GM19372 (cell line): Measurements from ENCODE around the gene GNB1L.

Experiments used
- ATAC-seq: cut with Tn5 transposase; IDR thresholded peaks from one replicate; pipeline ENCODE4 v1.9.1; 2021; ENCODE audit warnings: mild to moderate bottlenecking, low read depth, moderate library complexity; ENCODE audit not compliant: unreplicated experiment

Gene GNB1L

DNA sequence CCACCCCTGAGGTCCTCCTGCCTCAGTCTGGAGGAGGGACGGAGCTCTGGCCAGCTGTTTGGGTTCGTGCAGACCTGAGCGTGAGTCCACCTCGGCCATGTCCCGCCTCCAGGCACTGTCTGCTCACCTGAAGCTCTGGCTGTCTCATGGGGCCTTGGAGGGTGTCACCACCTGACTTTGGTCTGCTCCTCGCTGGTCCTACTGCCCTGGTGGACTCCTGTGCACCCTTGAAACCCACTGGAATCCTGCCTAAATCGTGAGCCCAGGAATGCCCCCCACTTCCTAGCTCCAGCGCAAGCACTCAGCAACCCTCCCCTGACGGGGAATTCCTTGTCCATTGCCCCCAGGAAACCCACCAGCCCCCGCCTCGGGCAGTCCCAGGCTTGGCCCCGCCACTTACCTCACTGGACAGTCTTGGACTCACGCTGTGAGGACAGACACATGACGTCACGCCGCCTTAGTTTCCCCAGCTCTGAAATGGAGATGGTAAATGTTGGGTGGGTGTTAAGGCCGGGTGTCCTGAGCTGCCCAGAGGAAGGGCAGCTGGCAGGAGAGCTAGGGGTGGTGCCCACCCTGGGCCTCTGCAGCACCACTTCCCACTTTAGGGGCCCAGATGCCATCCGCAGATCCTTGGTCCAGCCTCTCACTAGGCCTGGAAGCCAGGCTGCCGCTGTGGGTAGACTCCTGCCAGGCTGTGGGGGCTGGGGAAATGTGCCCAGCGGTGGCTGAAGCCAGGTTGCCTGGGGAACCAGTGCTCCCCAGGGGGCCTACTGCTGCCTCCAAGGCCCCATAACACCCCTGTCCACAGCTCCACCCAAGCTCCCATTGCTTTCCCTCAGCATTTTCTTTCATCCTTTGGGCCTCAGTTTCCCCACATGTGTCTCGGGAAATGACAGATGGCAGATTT, 112.3 kb downstream of the GNB1L start:
- ATAC-seq: no peak

DNA sequence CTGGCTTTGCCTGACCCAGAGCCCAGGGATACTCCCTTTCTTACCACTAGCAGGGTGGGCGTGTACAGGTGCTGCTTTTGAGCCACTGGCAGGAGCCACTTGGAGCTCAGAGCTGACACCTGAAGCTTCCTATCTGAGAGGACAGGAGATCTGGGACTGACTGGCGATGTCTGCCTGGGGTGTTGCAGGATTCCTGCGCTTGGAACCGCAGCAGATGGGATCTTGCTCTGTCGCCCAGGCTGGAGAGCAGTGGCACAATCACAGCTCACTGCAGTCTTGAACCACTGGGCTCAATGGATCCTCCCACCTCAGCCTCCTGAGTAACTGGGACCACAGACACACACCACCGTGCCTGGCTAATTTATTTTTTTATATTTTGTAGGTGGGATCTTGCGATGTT, 113.6 kb downstream of the GNB1L start:
- no peak for ATAC-seq

DNA sequence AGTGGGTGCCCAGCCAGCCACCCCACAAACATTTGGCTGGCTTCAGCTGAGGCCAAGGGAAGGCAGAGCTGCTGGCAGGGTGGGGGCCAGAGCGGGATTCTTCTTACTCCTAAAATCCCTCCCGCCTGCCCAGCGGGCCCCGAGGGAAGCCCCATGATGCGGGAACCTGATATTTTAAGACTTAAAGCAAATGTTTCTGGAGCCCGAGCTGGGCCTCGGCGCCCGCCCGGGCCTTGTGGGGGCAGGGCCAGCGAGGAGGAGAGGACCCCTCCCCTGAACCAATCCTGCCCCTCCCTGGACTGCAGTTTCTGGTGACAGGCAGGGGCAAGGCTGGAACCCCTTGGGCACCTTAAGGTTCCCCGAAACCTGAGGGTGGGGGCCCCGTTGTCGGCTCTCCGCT, 114.1 kb downstream of the GNB1L start:
- ATAC-seq: no peak

DNA sequence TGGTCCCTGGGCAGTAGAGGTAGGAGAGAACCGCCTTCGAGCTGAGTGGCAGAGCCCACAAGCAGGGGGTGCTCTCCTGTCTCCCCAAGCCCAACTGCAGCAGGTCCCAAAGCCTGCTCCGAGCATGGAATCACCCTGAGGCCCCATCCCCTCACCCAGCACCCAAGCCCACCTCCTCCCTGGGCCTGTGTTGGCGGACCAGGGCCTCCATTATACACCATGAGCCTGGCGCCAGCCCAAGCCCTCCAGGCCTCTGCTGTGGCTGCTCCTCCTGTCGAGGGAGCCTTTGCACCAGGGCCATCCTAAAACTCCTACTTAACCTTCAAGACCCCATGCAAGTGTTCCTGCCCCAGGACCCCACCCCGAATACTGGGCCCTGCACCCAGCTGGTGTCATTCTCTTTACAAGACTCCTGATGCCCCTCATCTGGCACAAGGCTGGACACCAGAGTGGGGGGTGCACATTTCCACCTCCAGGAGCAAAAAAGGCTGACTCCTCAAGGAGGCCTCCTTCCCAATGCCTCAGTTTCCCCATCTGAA, 114.7 kb downstream of the GNB1L start:
- no peak for ATAC-seq

DNA sequence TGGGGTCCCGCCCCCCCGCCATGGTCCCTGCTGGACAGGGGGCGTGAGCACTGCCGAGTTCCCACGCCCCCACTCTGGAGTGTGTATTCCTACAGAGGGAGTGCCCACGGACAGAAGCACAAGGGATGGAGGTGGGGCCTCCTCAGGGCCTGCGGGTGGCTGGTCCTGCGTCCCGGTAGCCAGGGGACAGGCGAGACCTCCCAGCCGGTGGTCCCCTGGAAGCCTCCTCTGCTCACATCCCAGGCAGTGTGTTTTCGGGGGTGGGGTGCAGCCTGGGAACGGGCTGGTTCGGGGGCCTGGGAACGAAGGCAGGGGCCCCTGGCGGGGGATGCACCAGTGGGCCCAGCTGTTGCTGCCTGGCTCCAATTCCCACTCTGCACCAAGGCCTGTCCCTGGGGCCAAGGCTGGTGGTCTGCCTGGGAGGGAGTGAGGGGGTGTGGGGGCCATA, 115.2 kb downstream of the GNB1L start:
- no peak for ATAC-seq

DNA sequence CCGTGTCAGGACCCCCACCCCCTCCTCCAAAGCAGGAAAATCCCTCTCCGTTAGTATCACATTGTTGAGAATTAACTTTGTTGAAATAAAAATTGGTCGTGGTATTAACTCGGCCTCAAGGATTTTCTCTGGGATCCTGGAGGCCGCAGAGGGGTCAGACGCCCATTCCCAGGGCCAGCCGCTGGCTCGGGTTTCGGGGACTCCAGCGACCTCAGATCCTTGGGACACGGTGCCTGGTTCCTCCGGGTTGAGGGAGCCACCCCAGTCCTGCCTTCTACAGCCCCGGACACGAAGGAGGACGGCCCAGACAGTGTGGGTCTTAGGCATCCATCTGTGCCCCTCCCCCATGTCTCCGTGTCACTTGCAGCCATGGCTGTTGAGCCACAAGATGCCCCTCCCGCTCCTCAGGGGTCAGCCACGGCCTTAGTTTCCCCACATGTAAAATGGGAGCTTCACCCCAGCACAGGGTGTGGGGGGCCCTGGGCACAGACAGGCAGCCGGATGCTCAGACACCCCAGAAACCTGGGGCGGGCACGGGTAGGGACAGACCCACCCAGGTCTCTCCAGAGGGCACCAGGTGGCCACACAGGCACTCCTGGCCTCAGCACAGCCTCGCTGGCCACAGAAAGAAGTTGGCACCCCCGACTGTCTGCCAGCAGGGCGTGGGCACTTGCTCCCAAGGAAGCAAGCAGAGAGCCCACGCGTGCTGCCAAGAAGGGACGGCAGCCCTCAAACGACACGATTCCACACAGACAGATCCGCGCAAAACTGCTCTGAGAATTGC, 115.8 kb downstream of the GNB1L start:
- ATAC-seq: no peak

DNA sequence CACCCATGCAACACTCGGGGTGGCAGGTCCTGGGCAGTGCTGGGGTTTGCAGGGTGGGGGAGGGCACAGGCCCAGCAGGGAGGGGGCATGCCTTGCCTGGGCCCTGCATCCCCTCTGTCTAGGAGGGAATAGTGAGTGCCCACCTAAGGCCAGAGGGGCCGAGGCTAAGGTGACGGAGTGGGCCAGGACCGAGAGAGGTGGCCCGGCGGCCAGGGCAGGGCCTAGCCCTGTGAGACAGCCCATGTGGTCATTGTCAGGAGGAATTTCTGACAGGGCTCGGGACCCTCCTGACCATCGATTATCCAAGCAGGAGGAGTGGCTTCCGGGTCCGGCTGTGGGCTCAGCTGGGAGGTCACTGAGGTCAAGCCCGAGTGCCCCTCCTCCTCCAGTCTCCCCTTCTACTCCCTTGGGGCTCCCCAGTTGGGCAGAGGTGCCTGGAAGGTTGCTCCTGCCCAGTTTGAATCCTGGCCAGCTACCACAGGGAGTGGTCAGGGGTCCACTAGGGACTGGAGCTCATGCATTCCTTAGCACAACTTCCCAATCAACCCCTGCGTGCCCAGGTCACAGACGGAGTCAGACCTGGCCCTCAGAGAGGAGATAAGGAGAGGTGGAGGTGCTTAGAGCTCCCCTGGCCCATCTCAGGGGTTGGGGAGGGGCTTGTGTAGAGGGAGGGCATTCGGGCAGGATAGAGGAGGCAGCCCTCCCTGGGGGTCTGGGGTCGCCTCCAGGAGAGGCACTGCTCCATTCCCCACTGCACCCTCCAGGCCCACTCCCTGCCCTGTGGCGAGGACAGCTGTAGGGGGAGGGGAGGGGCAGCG, 116.6 kb downstream of the GNB1L start:
- no peak for ATAC-seq

DNA sequence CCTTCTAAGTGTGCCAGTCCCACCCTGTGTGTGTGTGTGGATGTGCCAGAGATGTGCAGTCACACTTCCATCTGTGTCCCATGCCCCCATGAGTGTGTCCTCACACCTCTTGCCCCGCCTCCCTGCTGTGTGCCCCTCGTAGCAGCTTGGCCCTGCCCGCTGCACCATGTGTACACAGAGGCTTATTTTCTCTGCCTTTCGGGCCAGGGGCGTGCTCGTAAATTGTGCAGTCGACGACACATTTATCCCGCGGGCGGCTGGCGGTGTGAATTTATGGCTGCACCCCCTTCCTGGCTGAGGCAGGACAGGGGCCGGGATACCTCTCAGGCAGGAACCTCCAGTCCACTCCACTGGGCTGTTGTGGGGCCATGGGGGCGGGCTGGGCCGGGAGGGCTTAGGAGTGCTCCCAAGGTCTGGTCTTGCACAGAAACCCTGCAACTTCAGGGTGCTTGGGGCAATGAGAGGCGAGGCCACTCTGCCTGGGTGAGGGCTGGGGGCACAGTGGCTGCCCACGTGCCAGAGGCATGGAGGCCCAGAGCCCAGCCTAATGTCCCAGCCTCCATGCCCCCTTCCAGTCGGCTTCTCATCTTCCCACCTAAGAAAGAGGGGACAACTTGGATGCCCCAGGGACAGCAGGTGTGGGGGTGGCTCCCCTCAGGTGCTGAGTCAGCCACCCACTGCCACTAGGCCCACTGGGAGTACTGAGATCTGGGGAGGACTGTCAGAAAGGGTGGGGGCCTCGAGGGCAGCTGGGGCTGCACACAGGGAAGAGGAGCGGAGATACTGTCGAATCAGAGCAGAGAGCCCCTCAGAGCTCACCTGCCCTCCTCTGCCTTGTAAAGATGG, 118.8 kb downstream of the GNB1L start:
- no peak for ATAC-seq

DNA sequence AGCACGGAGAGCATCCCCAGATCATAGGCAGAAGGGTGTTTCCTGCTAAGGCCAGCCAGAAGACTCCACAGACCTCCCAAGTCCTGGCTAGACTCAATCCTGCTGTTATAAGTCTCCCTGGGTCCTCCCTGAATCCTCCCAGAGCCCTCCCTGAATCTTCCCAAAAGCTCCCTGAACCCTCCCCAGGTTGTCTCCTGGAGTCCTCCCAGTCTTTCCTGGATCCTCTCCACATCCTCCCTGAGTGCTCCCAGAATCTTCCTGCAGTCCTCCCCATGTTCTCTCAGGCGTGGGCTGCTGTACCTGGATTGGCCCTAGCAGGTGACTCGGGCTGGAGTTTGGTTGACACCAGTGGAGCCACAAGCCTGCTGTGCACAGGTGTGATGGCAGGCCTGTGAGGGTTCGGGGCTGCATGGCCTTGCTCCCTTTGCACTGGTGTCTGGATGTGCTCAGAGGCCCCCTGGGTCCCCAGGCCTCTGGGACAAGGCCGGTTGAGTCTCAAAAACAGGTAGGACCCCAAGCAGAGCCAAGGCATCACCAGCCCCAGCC, 119.8 kb downstream of the GNB1L start:
- ATAC-seq: no peak

DNA sequence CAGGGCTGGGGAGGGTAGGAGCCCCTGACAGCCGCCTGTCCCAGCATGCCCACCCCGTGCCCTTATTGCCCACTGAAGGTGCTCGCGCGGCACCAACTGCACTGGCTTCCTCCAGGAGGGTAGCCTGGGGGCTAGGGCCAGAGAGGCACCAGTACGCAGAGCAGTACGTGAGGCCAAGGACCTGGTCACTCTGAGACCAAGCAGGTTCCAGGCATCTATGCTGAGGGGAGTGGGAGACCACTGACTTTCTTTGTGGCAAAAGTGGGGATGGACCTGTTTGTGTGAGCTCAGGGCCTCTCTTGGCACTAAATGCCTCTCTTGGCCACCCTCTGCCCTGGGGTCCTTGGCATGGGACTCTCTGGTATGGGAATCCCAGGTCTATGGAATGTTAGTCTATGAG, 120.5 kb downstream of the GNB1L start:
- no peak for ATAC-seq

DNA sequence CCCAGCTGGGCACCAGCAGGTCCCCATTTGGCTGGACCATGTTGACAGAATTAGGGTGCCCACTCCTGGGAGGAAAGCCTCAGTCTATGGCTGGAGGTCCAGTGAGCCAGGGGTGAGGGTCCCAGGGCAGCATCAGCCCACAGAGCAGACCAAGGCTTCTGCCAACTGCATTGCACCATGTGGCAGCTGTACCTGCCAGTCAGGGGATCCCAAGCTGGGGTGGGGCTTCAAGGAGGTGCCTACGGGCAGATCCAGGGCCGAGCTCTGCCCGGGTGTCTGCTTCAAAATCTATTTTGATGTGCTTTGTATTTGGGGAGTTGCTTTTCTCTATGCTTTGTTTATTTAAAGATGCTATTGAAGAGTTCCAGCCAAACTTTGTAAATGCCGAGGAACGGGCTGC, 120.9 kb downstream of the GNB1L start:
- no peak for ATAC-seq
